Activated CD4-positive, alpha-beta memory T cell treated with anti-CD3 and anti-CD28 coated beads, Interleukin-2, amount 10 ng/mL, durations not matched to agents 7 days and 5 days (primary cell): ENCODE measurements around the gene PCDH12. TPM values are rescaled to one million over a fixed set of nuclear protein-coding genes. Genes with fewer than 3 reads are reported as not detected.

Experiments used
- CTCF ChIA-PET: fragments of 350-600 bp; sonication (Branson Sonifier 250); formaldehyde crosslinking; loops from one replicate; lab custom pipeline; 2021; ENCODE audit warnings: antibody characterized with exemption, inconsistent platforms; lab: Charles Lee
- POLR2A ChIA-PET: fragments of 350-600 bp; sonication (Branson Sonifier 250); formaldehyde crosslinking; loops from one replicate; lab custom pipeline; 2021; ENCODE audit warnings: antibody characterized with exemption; lab: Charles Lee
- DNase-seq: peaks from one replicate; pipeline ENCODE4 v3.0.0-alpha.2; 2020
- H3K27ac Mint-ChIP-seq: one replicate; pipeline ENCODE4 v1.8.0; 2021; ENCODE audit warnings: mild to moderate bottlenecking, mixed read lengths
- H3K27me3 Mint-ChIP-seq: one replicate; pipeline ENCODE4 v1.8.0; 2021; ENCODE audit warnings: mixed read lengths
- H3K36me3 Mint-ChIP-seq: one replicate; pipeline ENCODE4 v1.8.0; 2021; ENCODE audit warnings: low read depth, mixed read lengths
- H3K4me1 Mint-ChIP-seq: one replicate; pipeline ENCODE4 v1.8.0; 2021; ENCODE audit warnings: mixed read lengths
- H3K4me3 Mint-ChIP-seq: one replicate; pipeline ENCODE4 v1.8.0; 2021; ENCODE audit warnings: mild to moderate bottlenecking, mixed read lengths
- H3K9me3 Mint-ChIP-seq: one replicate; pipeline ENCODE4 v1.8.0; 2021; ENCODE audit warnings: mixed read lengths
- total RNA-seq, 2 experiments: library from RNA; stranded (reverse); gene quantifications; one replicate each; pipeline ENCODE4 v1.2.3, GENCODE V29; 2021

The PCDH12 gene
- total RNA-seq = 1 to 10 TPM; 2.0 to 2.2 TPM

DNA sequence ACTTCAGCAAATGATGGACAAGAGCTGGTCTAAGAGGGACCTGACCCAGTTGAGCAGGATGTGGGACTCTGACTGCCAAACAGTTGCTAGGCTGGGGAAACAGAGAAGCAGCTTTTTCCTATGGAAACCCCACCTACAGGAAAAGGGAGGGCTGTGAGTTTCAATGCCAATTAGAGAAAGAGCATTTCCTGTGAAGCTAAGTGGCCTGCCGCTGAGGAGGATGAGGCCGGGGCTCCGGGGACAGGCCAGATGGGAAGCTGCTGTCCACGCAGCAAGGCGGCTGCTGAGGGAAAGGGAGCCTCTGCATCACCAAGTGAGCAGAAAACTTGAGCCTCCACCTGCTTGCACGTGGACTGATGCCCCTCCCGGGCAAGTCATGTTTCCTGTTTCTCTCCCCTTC lies at the start of gene PCDH12:
TSS of gene PCDH12 (minus strand) at position 90 of the 400 bp plus-strand sequence. CDS start 351 bp downstream, outside the sequence.
- peak; percentile 52 for DNase-seq
- H3K4me1 Mint-ChIP-seq = peaks cover 57% of the 10 kb centered on the region
- H3K9me3 Mint-ChIP-seq = no peaks in the 10 kb centered on the region
- H3K36me3 Mint-ChIP-seq = no peaks in the 10 kb centered on the region
- ChIA-PET CTCF (interaction anchor here (1.2 to 6.9 kb wide), 7 partner anchors 12 to 264 kb away, joined by 4 to 214 read pairs (median 72); partner anchors contain the start of genes DELE1, PCDH1 and RNF14), POLR2A (interaction anchor here (0.9 to 5.1 kb wide), 13 partner anchors 10 to 266 kb away, joined by 3 to 49 read pairs (median 4); partner anchors contain the start of genes DELE1, PCDH1 and RNF14)
- H3K27me3 Mint-ChIP-seq = no peaks in the 10 kb centered on the region
- peak within 1 kb of the TSS; percentile 80 for H3K27ac Mint-ChIP-seq
- peak within 1 kb of the TSS; percentile 71 for H3K4me3 Mint-ChIP-seq

DNA sequence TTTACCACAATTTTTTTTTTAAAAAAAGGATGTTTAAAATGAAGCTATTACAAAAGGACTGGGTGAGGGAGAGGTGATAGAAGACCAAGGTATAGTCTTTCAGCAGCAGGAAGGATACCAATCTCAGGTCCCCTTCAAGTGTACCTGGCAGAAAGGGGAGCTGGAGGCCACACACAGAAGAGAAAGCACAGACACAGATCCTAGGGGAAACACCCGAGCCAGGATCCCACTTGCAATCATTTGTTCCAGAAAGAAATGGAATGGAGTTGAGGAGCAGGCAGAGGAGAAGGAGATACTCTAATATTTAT lies 49.2 kb upstream of the PCDH12 start:
- no peak for DNase-seq
- Mint-ChIP-seq H3K4me1 (peaks cover 43% of the 10 kb centered on the region), H3K36me3 (peaks cover 62% of the 10 kb centered on the region), H3K27ac (peak overlapping the region; percentile 48), H3K27me3 (no peaks in the 10 kb centered on the region), H3K4me3 (no peak overlapping the region), H3K9me3 (peaks cover 3% of the 10 kb centered on the region)
- CTCF ChIA-PET = interaction anchor here (0.7 to 13.0 kb wide), 6 partner anchors 9 to 138 kb away, joined by 3 to 180 read pairs (median 8); partner anchors contain the start of gene RNF14
- POLR2A ChIA-PET = interaction anchor here (0.7 to 4.0 kb wide), 8 partner anchors 8 to 164 kb away, joined by 3 to 17 read pairs (median 4); partner anchors contain the start of genes NDFIP1 and RNF14

DNA sequence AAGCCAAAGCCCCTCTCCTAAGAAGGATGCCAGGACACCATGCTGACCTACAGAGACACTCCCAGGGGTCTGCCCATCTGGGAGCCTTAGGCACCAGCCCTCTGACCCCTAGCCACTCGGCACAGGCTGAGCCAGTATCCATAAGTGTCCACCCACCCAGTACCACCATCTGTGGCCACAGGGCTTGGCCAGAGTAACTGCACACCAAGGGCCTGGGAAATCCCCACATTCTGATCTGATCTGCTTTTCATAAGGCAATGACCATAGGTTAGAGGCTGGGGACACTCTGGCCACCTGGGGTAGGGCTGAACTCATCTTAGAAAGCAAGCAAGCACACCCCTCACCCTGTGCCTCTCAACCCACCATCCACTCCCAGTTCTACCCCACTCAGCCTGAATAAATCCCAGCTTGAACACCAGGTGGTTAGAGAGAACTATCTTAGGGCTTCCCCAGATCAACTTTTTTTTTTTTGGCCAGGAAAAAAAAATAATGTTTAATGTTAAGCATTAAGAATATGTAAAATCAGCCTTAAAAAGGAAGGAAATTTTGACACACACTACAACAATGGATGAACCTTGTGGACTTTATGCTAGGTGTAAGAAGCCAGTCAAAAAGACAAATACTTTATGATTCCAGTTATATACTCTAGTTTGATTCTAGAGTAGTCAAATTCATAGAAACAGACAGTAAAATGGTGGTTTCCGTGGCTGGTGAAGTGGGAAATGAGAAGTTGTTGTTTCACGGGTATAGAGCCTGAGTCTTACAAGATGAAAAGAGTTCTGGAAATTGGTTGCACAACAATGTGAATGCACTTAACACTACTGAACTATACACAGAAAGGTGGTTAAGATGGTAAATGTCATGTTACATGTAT lies 48.6 kb upstream of the PCDH12 start:
- H3K36me3 Mint-ChIP-seq = peaks cover 68% of the 10 kb centered on the region
- CTCF ChIA-PET = interaction anchor here (0.6 to 13.0 kb wide), 7 partner anchors 10 to 552 kb away, joined by 3 to 180 read pairs (median 7); partner anchors contain the start of gene RNF14
- H3K4me3 Mint-ChIP-seq = no peak overlapping the region
- no peak for DNase-seq
- no peaks in the 10 kb centered on the region for H3K27me3 Mint-ChIP-seq
- peaks cover 38% of the 10 kb centered on the region for H3K4me1 Mint-ChIP-seq
- peaks cover 3% of the 10 kb centered on the region for H3K9me3 Mint-ChIP-seq
- peak overlapping the region; percentile 48 for H3K27ac Mint-ChIP-seq
- POLR2A ChIA-PET = interaction anchor here (0.7 to 4.0 kb wide), 7 partner anchors 9 to 164 kb away, joined by 3 to 17 read pairs (median 5); partner anchors contain the start of genes NDFIP1 and RNF14

DNA sequence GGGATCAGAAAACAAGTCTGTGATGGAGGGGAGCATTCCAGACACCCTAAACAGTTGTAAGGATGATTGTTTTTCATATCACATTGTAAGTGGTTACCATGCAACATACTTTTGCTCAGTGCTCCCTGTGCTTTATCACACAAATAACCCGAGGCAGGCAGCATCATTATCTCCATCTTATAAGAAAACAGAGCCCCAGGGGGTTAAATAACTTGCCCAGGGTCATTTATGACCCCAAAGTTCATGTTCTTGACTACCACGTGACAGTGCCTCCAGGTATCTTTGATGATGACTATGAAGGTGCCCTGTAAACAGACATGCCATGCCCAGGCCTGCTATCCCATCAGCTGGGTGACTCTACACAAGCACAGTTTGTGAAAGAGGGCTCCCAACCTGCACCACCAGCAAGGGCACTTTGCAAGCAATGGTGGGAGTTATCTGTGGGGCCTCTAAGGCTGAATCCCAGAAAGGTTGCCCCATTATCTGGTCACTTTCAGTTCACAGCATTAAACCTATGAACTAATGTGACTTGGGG lies 45.3 kb upstream of the PCDH12 start:
- ChIA-PET CTCF (interaction anchor here (1.0 kb wide), 1 partner anchor 12 kb away, joined by 3 read pairs; no protein-coding TSS in a partner anchor), POLR2A (no interaction called here)
- Mint-ChIP-seq H3K27me3 (no peaks in the 10 kb centered on the region), H3K27ac (no peak overlapping the region), H3K4me1 (peaks cover 33% of the 10 kb centered on the region), H3K9me3 (peaks cover 3% of the 10 kb centered on the region), H3K4me3 (no peak overlapping the region), H3K36me3 (peaks cover 68% of the 10 kb centered on the region)
- DNase-seq = no peak

DNA sequence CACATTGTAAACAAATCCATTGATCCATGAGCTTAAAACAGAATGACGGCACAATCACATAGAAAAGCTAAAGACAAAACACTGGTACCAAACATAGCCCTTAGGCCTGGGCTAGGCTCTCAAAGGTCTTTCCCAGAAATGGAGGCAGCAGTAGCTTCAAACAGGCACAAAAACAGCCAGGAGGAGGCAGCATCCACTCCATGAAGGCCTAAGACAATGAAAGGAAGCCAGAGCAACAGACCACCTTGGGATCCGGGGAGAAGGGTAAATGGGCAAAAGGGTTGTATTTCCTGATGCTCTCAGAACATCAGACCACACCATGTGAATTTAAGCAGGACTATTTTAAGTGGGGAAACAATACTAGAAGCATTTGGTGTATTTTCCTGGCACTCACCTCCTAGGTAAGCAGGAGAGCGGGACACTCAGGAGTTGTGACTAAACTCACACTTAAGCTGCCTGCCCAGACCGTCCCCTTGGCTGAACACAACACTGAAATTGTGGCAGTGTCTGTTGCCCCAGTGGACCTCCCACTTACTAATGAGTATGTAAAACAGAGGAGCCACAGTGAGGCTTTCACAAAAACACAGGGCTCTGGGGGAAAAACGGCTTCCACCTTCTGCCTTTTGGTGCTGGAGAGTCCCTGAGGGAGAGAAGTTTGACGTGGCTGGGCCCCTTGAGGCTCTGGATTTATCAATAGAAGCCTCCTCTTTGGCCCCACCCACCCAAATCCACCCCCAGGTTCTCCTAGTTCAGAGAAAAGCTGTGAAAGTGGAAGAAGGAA lies 42.9 kb upstream of the PCDH12 start:
- no peak for DNase-seq
- H3K27ac Mint-ChIP-seq = no peak overlapping the region
- no peaks in the 10 kb centered on the region for H3K9me3 Mint-ChIP-seq
- no peaks in the 10 kb centered on the region for H3K27me3 Mint-ChIP-seq
- peaks cover 11% of the 10 kb centered on the region for H3K4me1 Mint-ChIP-seq
- CTCF ChIA-PET = interaction anchor here (0.8 to 2.5 kb wide), 8 partner anchors 10 to 147 kb away, joined by 3 to 20 read pairs (median 4); partner anchors contain the start of gene GNPDA1
- H3K36me3 Mint-ChIP-seq = peaks cover 57% of the 10 kb centered on the region
- H3K4me3 Mint-ChIP-seq = no peak overlapping the region
- POLR2A ChIA-PET = interaction anchor here (1.0 to 1.1 kb wide), 2 partner anchors 11 to 32 kb away, joined by 4 to 5 read pairs; partner anchors contain the start of genes GNPDA1 and RNF14

DNA sequence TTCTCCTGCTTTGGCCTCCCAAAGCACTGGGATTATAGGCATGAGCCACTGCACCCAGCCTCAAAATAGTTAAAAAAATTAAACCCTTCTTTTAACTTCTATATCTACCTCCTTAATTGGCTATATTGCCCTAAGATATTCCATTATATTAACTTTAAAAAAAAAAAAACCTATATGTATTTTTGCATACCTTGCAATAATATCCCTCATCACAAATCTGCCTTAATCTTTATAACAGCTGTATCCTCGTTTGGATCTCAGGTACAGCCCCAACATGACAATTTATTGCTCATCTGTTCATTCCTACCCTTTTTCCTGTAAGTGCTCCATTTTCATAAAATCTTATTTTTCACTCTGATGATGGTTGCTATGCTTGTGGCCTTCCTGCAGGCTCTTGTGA lies 42.2 kb upstream of the PCDH12 start:
- DNase-seq = no peak
- ChIA-PET CTCF (interaction anchor here (0.8 to 2.5 kb wide), 8 partner anchors 11 to 148 kb away, joined by 3 to 20 read pairs (median 4); partner anchors contain the start of gene GNPDA1), POLR2A (interaction anchor here (1.0 to 1.1 kb wide), 2 partner anchors 12 to 31 kb away, joined by 4 to 5 read pairs; partner anchors contain the start of genes GNPDA1 and RNF14)
- Mint-ChIP-seq H3K27ac (no peak overlapping the region), H3K4me3 (no peak overlapping the region), H3K27me3 (no peaks in the 10 kb centered on the region), H3K36me3 (peaks cover 54% of the 10 kb centered on the region), H3K4me1 (peaks cover 5% of the 10 kb centered on the region), H3K9me3 (no peaks in the 10 kb centered on the region)

DNA sequence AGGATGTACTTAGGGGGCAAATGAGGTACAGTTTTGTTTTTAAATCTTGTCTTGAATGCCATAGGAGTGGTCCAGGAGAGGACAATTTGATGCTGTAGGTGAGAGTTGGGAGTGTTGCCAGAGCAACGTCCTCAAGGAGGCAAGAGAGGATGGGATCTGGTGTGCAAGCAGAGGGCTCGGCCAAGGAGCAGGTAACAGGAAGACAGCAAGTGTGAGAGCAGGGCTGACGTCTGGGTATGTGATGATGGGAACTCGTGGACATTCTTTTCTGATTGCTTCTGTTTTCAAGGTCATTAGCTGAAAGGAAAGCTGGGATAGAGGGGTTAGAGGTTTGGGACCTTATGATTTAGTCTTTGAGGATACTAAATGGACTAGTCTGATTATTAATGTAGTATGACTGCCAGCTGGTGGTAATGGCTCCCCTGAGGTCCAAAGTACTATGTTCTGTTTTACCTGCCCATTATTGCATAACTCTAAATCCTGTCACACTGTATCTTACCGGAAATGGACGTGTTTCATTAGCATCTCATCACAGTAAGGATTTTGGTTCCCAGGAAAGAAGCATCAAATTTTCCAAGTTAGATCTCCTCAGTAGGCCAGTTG lies 39.5 kb upstream of the PCDH12 start:
- Mint-ChIP-seq H3K36me3 (peaks cover 54% of the 10 kb centered on the region), H3K27me3 (no peaks in the 10 kb centered on the region), H3K4me1 (no peaks in the 10 kb centered on the region), H3K27ac (no peak overlapping the region), H3K9me3 (no peaks in the 10 kb centered on the region), H3K4me3 (no peak overlapping the region)
- POLR2A ChIA-PET = no interaction called here
- CTCF ChIA-PET = interaction anchor here (1.3 to 10.7 kb wide), 5 partner anchors 14 to 147 kb away, joined by 3 to 203 read pairs (median 5); partner anchors contain the start of genes GNPDA1 and RNF14
- no peak for DNase-seq

DNA sequence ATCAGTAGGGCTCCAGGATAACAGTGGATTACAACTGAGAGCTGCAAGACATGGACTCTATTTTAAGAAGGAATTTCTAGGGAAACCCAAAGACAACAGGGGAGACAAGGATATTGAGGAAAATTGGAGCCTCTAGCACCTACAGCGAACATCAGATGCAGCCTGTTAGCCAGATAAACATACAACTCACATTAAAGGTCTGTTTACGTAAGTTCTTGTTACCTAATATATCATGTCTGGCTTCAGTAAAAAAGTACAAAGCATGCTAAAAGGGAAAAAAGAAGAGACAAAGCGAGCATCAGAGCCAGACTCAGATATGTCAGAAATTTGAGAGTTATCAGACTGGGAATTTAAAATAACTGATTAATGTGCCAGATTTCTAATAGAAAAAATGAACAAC lies 37.7 kb upstream of the PCDH12 start:
- H3K27me3 Mint-ChIP-seq = no peaks in the 10 kb centered on the region
- H3K36me3 Mint-ChIP-seq = peaks cover 44% of the 10 kb centered on the region
- no peak overlapping the region for H3K4me3 Mint-ChIP-seq
- CTCF ChIA-PET = interaction anchor here (0.6 to 10.7 kb wide), 5 partner anchors 17 to 148 kb away, joined by 3 to 203 read pairs (median 8); partner anchors contain the start of gene GNPDA1
- no peaks in the 10 kb centered on the region for H3K9me3 Mint-ChIP-seq
- H3K27ac Mint-ChIP-seq = no peak overlapping the region
- H3K4me1 Mint-ChIP-seq = peaks cover 2% of the 10 kb centered on the region
- POLR2A ChIA-PET = interaction anchor here (1.4 to 1.9 kb wide), 2 partner anchors 9 to 11 kb away, joined by 3 to 5 read pairs; no protein-coding TSS in a partner anchor
- no peak for DNase-seq

DNA sequence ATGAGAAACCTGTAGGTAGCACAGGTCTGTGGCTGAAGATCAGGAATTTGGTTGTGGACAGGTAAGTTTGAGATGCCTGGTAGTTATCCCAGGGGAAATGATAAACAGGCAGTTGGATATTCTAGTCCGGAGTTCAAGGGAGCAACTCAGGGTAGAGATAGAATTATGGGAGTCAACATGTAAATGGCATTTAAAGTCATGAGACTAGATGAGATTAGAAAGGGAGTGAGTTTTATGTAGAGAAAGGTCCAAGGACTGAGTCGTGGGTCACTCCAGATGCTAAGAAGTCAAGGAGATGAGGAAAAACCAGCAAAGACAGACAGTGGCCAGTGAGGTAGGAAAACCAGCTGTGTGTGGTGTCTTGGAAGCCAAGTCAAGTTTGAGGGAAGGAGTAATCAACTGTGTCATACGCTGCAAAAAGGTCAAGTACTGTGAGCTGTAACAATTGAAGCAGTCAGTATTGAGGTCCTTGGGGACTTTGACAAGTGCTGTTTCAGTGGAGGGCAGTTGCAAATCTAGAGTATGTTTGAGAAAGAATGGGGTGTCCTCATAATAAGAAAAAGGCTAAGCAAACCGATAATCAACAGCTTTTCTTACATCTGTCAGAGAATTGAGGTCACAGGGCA lies 36.6 kb upstream of the PCDH12 start:
- DNase-seq = no peak
- no peak overlapping the region for H3K27ac Mint-ChIP-seq
- CTCF ChIA-PET = interaction anchor here (0.6 to 10.7 kb wide), 5 partner anchors 18 to 149 kb away, joined by 4 to 203 read pairs (median 8); partner anchors contain the start of genes GNPDA1 and RNF14
- H3K4me1 Mint-ChIP-seq = peaks cover 2% of the 10 kb centered on the region
- no peaks in the 10 kb centered on the region for H3K9me3 Mint-ChIP-seq
- POLR2A ChIA-PET = interaction anchor here (0.8 to 1.9 kb wide), 4 partner anchors 10 to 127 kb away, joined by 3 to 5 read pairs (median 3); no protein-coding TSS in a partner anchor
- H3K36me3 Mint-ChIP-seq = peaks cover 39% of the 10 kb centered on the region
- H3K4me3 Mint-ChIP-seq = no peak overlapping the region
- H3K27me3 Mint-ChIP-seq = no peaks in the 10 kb centered on the region

DNA sequence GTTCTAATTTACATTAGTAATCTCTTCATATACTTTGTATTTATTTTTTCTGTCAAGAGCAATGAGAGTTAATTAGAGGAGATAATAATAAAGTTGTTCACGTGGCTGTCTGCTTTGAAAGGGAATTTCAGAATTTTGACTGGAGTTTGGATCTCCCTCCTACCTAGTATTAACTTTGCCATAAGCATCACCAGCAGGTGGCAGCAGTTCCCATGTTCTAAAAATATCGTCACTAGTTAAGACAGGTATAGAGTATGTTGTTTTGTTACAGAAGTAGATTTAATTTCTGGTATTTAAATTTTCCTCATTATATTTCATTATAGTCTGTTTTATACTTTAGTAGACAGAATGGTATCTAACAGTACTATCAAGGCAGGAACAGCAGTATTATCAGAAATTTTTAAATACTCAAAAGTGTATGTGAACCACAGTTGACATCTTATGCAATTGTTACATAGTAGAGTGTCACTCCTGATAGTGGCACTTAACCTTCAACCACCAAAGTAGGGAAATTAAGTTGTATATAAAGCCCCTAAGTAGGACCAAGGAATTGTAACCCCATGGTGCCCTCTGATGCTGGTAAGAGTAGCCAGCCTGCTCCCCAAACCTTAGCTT lies 34.5 kb upstream of the PCDH12 start:
- Mint-ChIP-seq H3K27me3 (no peaks in the 10 kb centered on the region), H3K27ac (no peak overlapping the region), H3K9me3 (no peaks in the 10 kb centered on the region), H3K4me1 (peaks cover 2% of the 10 kb centered on the region), H3K36me3 (peaks cover 42% of the 10 kb centered on the region), H3K4me3 (no peak overlapping the region)
- CTCF ChIA-PET = interaction anchor here (0.6 to 10.7 kb wide), 9 partner anchors 16 to 306 kb away, joined by 3 to 203 read pairs (median 11); partner anchors contain the start of genes GNPDA1 and RNF14
- peak; percentile 79 for DNase-seq
- POLR2A ChIA-PET = interaction anchor here (0.7 to 3.0 kb wide), 2 partner anchors 23 to 147 kb away, joined by 3 to 15 read pairs; partner anchors contain the start of gene RNF14
